OCI-LY1 (cell line): Measurements from ENCODE around the gene GHRH.

Experiments used
- H2AFZ ChIP-seq: fragments of 200-600 bp; sonication (generic), shearing (Covaris generic); 2 replicates; pipeline ENCODE4 v1.6.0; 2014; ENCODE audit warnings: antibody characterized with exemption, mild to moderate bottlenecking, low read length
- H3F3A ChIP-seq: fragments of 200-600 bp; sonication (generic), shearing (Covaris generic); 2 replicates; pipeline ENCODE4 v1.6.0; 2014; ENCODE audit warnings: mild to moderate bottlenecking, antibody characterized with exemption, low read length, moderate library complexity; ENCODE audit not compliant: insufficient read depth
- H3K27ac ChIP-seq: fragments of 200-600 bp; sonication (generic); 2 replicates; pipeline ENCODE4 v1.5.1; 2014; ENCODE audit warnings: low read length, mixed run types, mild to moderate bottlenecking, low read depth; ENCODE audit not compliant: poor library complexity, severe bottlenecking
- H3K27me3 ChIP-seq: fragments of 200-600 bp; sonication (generic); 2 replicates; pipeline ENCODE4 v1.6.0; 2014; ENCODE audit warnings: antibody characterized with exemption, mild to moderate bottlenecking, low read length, moderate library complexity; ENCODE audit not compliant: insufficient read depth
- H3K36me3 ChIP-seq: fragments of 200-600 bp; sonication (generic); 2 replicates; pipeline ENCODE4 v1.6.1; 2014; ENCODE audit warnings: mild to moderate bottlenecking, antibody characterized with exemption, low read length, moderate library complexity, mixed read lengths; ENCODE audit not compliant: insufficient read depth
- H3K4me1 ChIP-seq: fragments of 200-600 bp; sonication (generic); 2 replicates; pipeline ENCODE4 v1.5.1; 2014; ENCODE audit warnings: mild to moderate bottlenecking, low read length, moderate library complexity; ENCODE audit not compliant: insufficient read depth, severe bottlenecking
- H3K4me2 ChIP-seq: fragments of 200-600 bp; sonication (generic), shearing (Covaris generic); 2 replicates; pipeline ENCODE4 v1.6.1; 2014; ENCODE audit warnings: low read length
- H3K4me3 ChIP-seq: fragments of 200-600 bp; sonication (generic); 2 replicates; pipeline ENCODE4 v1.5.1; 2014; ENCODE audit warnings: low read length, low read depth, mild to moderate bottlenecking, mixed read lengths; ENCODE audit not compliant: poor library complexity, severe bottlenecking
- H3K79me2 ChIP-seq: fragments of 200-600 bp; shearing (Covaris generic); 2 replicates; pipeline ENCODE4 v1.6.1; 2016; ENCODE audit warnings: mixed run types, low read length, mixed read lengths; ENCODE audit not compliant: insufficient read depth
- H3K9ac ChIP-seq: fragments of 200-600 bp; sonication (generic), shearing (Covaris generic); 2 replicates; pipeline ENCODE4 v1.6.1; 2014; ENCODE audit warnings: mild to moderate bottlenecking, low read length, mixed read lengths
- H3K9me2 ChIP-seq: fragments of 200-600 bp; sonication (generic), shearing (Covaris generic); 2 replicates; pipeline ENCODE4 v1.6.1; 2014; ENCODE audit warnings: low read depth, mild to moderate bottlenecking, low read length, mixed read lengths
- H3K9me3 ChIP-seq: fragments of 200-600 bp; shearing (Covaris generic); 2 replicates; pipeline ENCODE4 v1.6.1; 2014; ENCODE audit warnings: low read length, mixed read lengths
- H4K20me1 ChIP-seq: fragments of 200-600 bp; sonication (generic), shearing (Covaris generic); 2 replicates; pipeline ENCODE4 v1.6.0; 2016; ENCODE audit warnings: mild to moderate bottlenecking, low read length; ENCODE audit not compliant: insufficient read depth
- EZH2 ChIP-seq: fragments of 200-600 bp; sonication (generic), shearing (Covaris generic); IDR thresholded peaks from 2 replicates; pipeline ENCODE4 v1.8.0; 2017; ENCODE audit warnings: borderline replicate concordance, mixed run types, mild to moderate bottlenecking, antibody characterized with exemption, low read length, moderate library complexity, mixed read lengths
- TF ChIP-seq, protein P1 (sequence below): fragments of 200-600 bp; sonication (generic), shearing (Covaris generic); IDR thresholded peaks from 2 replicates; pipeline ENCODE4 v1.5.1; 2017; ENCODE audit warnings: mild to moderate bottlenecking, antibody characterized with exemption, low read length, moderate library complexity, mixed read lengths

The GHRH gene

GRCh38 chr20:37245216-37246150 is 16.1 kb downstream of the GHRH start:
- no peak overlapping the region for H3K9ac ChIP-seq
- H2AFZ ChIP-seq, result no peak overlapping the region
- no peaks in the 10 kb centered on the region for H4K20me1 ChIP-seq
- no peaks in the 10 kb centered on the region for H3F3A ChIP-seq
- no peak overlapping the region for H3K27ac ChIP-seq
- no peak overlapping the region for H3K4me2 ChIP-seq
- TF ChIP-seq, protein P1, sequence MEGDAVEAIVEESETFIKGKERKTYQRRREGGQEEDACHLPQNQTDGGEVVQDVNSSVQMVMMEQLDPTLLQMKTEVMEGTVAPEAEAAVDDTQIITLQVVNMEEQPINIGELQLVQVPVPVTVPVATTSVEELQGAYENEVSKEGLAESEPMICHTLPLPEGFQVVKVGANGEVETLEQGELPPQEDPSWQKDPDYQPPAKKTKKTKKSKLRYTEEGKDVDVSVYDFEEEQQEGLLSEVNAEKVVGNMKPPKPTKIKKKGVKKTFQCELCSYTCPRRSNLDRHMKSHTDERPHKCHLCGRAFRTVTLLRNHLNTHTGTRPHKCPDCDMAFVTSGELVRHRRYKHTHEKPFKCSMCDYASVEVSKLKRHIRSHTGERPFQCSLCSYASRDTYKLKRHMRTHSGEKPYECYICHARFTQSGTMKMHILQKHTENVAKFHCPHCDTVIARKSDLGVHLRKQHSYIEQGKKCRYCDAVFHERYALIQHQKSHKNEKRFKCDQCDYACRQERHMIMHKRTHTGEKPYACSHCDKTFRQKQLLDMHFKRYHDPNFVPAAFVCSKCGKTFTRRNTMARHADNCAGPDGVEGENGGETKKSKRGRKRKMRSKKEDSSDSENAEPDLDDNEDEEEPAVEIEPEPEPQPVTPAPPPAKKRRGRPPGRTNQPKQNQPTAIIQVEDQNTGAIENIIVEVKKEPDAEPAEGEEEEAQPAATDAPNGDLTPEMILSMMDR, result no peak
- no peak for TF ChIP-seq EZH2
- no peaks in the 10 kb centered on the region for H3K79me2 ChIP-seq
- H3K9me2 ChIP-seq, result no peaks in the 10 kb centered on the region
- no peak overlapping the region for H3K4me3 ChIP-seq
- peaks cover 35% of the 10 kb centered on the region for H3K36me3 ChIP-seq
- H3K9me3 ChIP-seq, result no peaks in the 10 kb centered on the region
- H3K27me3 ChIP-seq, result no peaks in the 10 kb centered on the region
- no peaks in the 10 kb centered on the region for H3K4me1 ChIP-seq

GRCh38 chr20:37244572-37244957 is 17.0 kb downstream of the GHRH start:
- no peak for TF ChIP-seq EZH2
- TF ChIP-seq, protein P1, result no peak
- H3K79me2 ChIP-seq, result no peaks in the 10 kb centered on the region

DNA sequence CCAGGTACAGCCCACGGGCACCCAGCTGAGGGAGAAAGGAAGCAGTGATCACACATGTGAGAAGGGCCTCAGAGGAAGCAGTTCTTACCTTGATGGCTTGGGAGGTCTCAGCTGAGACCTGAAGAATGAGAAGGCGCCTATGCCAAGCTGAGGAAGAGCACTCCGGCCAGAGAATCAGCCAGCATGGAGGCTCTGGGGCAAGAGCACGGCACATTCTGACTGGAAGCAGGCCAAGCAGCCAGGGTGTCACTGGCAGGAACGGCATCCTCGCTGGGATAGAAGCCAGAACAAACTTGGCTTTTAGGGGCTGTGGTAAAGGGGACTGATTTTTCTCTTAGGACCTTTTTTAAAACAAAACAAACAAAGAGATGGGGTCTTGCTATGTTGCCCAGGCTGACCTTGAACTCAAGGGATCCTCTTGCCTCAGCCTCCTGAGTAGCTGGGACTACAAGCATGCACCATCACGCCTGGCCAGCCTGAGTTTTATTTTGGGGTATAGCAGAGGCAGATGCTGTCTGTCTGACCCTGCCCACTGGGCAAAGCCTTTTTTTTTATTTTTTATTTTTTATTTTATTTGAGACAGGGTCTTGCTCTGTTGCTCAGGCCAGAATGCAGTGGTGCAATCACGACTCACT is 17.6 kb downstream of the GHRH start:
- Histone ChIP-seq H3K27ac (no peak overlapping the region), H3K36me3 (peaks cover 49% of the 10 kb centered on the region), H3K4me3 (no peak overlapping the region), H2AFZ (no peak overlapping the region), H3K9me2 (no peaks in the 10 kb centered on the region), H3K4me2 (no peak overlapping the region), H3K9ac (no peak overlapping the region), H4K20me1 (no peaks in the 10 kb centered on the region), H3K9me3 (no peaks in the 10 kb centered on the region), H3F3A (no peaks in the 10 kb centered on the region), H3K4me1 (no peaks in the 10 kb centered on the region), H3K79me2 (no peaks in the 10 kb centered on the region), H3K27me3 (no peaks in the 10 kb centered on the region)
- TF ChIP-seq EZH2, result no peak
- TF ChIP-seq, protein P1, result no peak

More at GRCh38 chr20:37244572-37244957, 17.0 kb downstream of the GHRH start:
- no peaks in the 10 kb centered on the region for H3K9me3 ChIP-seq
- no peaks in the 10 kb centered on the region for H3K27me3 ChIP-seq
- no peak overlapping the region for H2AFZ ChIP-seq
- no peak overlapping the region for H3K9ac ChIP-seq
- no peaks in the 10 kb centered on the region for H4K20me1 ChIP-seq
- H3K36me3 ChIP-seq, result peaks cover 44% of the 10 kb centered on the region
- no peaks in the 10 kb centered on the region for H3K9me2 ChIP-seq
- H3F3A ChIP-seq, result no peaks in the 10 kb centered on the region
- H3K4me3 ChIP-seq, result no peak overlapping the region
- H3K4me1 ChIP-seq, result no peaks in the 10 kb centered on the region
- no peak overlapping the region for H3K27ac ChIP-seq
- H3K4me2 ChIP-seq, result no peak overlapping the region
